GM21360 (cell line): ENCODE measurements around the gene KRTAP10-7.
"Not testable (repeated sequence)": the region's sequence is repeated elsewhere in the genome, so short reads cannot be mapped to it uniquely, and the experiment has no call there.

ENCODE experiments used
- ATAC-seq: cut with Tn5 transposase; IDR thresholded peaks from one replicate; pipeline ENCODE4 v1.9.1; 2021; ENCODE audit warnings: mild to moderate bottlenecking, moderate library complexity; ENCODE audit not compliant: unreplicated experiment

Gene KRTAP10-7

GRCh38 chr21:44590311-44590721 is 10.1 kb upstream of the KRTAP10-7 start:
- ATAC-seq: no peak

- ATAC-seq: not testable (repeated sequence)
Observed at GRCh38 chr21:44590897-44591800, 9.2 kb upstream of the KRTAP10-7 start.

GRCh38 chr21:44591801-44592130 is 8.6 kb upstream of the KRTAP10-7 start:
- ATAC-seq: not testable (repeated sequence)

DNA sequence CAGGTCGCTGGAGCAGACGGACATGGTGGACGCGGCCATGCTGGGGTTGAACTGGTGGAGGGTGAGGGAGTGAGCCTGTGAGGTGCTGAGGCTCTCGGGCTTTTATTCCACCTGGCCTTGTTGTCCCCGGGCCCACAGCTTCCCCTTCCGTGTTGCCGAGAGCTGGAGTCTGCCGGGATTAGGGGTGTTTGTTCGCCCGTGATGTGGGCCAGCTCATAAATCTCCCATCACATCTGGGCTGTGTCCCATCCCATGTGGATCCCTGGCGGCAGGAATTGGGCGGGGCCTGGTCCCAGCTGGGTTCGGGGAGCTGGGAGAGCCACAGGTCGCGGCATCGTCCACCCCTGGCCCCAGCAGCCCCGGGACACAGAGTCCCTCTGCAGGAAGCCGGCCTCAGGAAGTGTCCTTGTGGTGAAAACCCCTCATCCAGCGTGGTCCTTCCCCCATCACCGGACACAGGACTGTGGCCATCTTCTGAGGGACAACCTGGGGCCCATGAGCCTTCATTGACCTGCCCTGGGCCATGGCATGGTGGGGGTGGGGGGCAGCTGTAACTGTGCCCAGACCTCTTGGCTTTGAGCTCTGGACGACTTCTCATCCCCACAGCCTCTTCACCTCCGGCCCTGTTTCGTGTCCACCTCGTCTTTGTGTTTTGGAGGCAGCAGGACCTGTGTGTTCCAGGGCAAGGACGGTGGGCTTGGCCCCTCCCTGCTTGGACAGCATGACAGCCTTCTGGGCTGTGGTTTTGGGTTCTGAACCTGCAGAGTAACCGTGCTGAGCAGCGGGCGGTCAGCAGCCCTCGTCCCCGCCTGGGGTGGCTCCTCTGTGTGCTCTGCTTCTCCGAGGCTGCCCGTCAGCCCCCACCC is 7.7 kb upstream of the KRTAP10-7 start, which contains the start of gene KRTAP10-6:
TSS of gene KRTAP10-6 (minus strand) at position 60 of the 866 bp plus-strand sequence. CDS start at position 39, 21 bp downstream.
- ATAC-seq: no peak

DNA sequence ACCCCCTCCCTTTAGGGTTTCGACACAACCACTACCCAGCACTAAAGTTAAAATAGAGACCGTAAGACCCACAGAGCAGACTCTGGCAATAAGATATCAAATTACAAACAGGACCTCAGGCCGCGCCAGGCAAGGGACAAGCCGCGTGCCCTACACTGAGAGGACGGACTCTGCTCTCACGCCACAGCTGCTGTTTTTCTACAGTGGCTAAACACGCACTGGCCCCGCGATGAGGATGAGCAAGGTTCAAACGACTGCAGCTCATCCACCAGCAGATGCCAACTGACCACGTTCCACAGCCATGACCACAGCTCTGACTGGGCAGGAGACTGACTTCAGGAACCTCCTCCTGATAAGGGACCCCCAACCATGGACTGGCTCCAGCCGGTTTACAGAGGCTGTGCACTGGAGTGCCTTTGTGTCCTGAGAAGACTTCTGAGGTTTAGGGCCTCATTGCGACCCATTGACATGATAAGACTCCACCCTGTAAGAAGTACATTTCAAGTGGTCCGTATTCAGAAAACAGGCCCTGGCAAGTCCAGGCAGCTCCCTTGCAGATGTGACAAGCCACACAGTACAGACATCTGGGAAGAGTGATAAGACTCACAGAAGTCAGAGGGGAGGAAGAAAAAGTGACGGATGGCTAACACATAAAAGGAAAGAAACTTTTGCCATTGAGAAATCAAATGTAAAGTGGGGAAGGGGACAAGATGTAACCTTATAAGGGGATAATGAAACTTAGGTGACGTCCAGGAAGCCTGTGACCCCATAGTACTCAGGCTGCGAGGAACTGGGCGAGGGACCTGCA is 6.6 kb upstream of the KRTAP10-7 start:
- no peak for ATAC-seq

DNA sequence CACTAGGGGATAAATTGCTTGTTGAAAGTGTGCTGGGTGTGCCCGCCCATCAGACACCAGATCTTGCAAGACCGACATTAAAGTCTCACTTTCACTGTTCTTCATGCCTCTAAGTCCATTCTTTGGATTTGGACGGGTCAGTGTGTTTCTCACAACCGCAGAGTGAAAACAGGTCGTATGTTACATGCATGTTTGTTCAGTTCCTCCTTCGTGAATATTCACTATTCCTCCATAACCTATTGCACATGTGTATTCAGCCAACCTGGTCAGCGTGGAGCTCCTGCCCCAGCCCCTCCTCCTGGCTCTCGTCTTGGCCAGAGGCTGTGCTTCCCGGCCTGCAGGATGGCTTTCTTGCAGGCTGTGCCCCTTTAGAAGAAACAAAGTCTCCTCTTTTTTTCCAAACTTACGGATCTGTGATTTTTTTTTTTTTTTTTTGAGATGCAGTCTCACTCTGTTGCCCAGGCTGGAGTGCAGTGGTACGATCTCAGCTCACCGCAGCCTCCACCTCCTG is 5.9 kb upstream of the KRTAP10-7 start:
- no peak for ATAC-seq

GRCh38 chr21:44595524-44595923 is 4.9 kb upstream of the KRTAP10-7 start:
- ATAC-seq: no peak

GRCh38 chr21:44596068-44596725 is 4.2 kb upstream of the KRTAP10-7 start:
- ATAC-seq: no peak

GRCh38 chr21:44598061-44598460 is 2.3 kb upstream of the KRTAP10-7 start:
- ATAC-seq: no peak

- ATAC-seq: no peak
Observed at GRCh38 chr21:44599264-44600029, 950 bp upstream of the KRTAP10-7 start.

DNA sequence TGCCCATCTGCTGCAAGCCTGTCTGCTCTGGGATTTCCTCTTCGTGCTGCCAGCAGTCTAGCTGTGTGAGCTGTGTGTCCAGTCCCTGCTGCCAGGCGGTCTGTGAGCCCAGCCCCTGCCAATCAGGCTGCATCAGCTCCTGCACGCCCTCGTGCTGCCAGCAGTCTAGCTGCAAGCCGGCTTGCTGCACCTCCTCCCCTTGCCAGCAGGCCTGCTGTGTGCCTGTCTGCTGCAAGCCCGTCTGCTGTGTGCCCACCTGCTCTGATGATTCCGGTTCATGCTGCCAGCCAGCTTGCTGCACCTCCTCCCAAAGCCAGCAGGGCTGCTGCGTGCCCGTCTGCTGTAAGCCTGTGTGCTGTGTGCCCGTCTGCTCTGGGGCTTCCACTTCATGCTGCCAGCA is 694 bp downstream of the KRTAP10-7 start:
- not testable (repeated sequence) for ATAC-seq

DNA sequence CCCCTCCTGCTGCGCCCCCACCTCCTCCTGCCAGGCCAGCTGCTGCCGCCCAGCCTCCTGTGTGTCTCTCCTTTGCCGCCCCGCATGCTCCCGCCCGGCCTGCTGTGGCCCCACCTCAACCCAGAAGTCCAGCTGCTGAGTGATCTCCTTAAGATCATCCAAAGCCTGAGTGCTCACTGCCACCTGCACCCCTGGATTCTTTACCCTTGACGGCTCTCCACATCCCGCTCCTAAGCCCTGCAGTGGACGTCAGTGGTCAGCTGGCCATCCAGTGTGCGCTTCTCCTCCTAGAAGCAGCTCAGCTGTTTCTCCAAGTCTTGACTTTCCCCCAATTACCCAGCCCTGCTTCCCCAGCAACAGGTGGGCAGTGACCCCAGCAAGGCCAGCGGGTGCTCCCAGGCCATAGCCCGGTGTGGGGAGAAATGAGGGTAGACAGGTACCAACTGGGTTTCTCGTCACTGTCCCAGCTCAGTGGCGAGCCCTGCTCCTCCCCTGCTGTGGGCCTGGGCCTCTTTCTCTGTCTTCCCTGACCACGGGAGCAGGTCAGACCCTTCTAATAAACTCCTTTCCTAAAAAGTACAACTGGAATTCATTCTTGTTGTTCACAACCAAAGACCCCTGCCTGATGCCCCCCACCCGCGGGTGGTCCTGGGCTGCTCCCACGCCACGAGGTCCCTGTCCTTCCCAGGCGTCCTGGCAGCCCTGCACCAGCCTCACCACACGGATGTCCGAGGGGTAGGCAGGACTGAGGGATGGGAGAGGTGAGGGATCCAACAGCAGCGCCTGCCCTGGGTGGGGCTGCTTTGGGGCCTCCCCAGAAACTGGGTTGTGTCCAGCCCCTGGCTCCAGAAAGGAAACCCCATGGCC is 1.4 kb downstream of the KRTAP10-7 start:
- no peak for ATAC-seq

GRCh38 chr21:44602463-44602850 is 2.1 kb downstream of the KRTAP10-7 start:
- ATAC-seq: no peak

GRCh38 chr21:44603109-44603875 is 2.9 kb downstream of the KRTAP10-7 start:
- no peak for ATAC-seq

GRCh38 chr21:44603911-44604310 is 3.5 kb downstream of the KRTAP10-7 start:
- ATAC-seq: no peak

- no peak for ATAC-seq
Observed at GRCh38 chr21:44606495-44606894, 6.1 kb downstream of the KRTAP10-7 start.

DNA sequence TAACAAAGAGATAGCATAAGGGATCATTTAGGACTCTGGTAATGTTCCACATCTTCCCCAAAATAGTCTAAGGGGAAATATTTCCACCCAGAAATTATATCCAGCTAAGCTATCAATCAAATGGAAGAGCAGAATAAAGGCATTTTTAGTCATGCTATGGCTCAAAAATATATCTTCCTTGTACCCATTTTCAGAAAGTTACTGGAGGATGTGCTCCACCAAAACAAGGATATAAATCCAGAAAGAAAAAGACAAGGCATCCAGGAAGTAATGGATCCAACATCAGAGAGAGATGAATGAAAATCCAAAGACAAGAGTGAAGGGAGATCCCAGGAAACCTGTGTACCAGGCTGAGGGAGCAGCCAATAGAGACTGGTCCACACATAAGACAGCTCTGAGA is 8.8 kb downstream of the KRTAP10-7 start:
- ATAC-seq: no peak
